CD4-positive, alpha-beta T cell (primary cell): ENCODE results near the gene NR2C2. TPM values are rescaled to one million over a fixed set of nuclear protein-coding genes. Genes with fewer than 3 reads are reported as not detected.

Source experiments
- ATAC-seq: fragments of 200-7000 bp; cut with Tn5 transposase; one replicate; pipeline ENCODE4 v1.10.0; 2022; ENCODE audit warnings: mild to moderate bottlenecking; ENCODE audit not compliant: poor library complexity
- CTCF ChIA-PET: fragments of 350-600 bp; sonication (Branson Sonifier 250); formaldehyde crosslinking; loops from one replicate; lab custom pipeline; 2021; ENCODE audit warnings: antibody characterized with exemption, inconsistent platforms; lab: Charles Lee
- POLR2A ChIA-PET: fragments of 350-600 bp; sonication (Branson Sonifier 250); formaldehyde crosslinking; loops from one replicate; lab custom pipeline; 2021; ENCODE audit warnings: antibody characterized with exemption, inconsistent platforms; lab: Charles Lee
- DNase-seq, 14 experiments: peaks; one replicate each; pipeline ENCODE4 v3.0.0-alpha.2; 2013 to 2020; ENCODE audit warnings: mixed read lengths in 2 of 14
- H3K27ac ChIP-seq, 2 donors: one replicate each; pipeline versions ENCODE4 v1.5.1 to v1.7.0; 2013; ENCODE audit warnings: low read length in 2 of 2, low read depth in 1 of 2, mild to moderate bottlenecking in 1 of 2
- H3K27me3 ChIP-seq, 2 experiments: 1 replicate in 1 of 2; 2 replicates in 1 of 2; pipeline versions ENCODE4 v1.6.1 to v1.7.0; 2013; ENCODE audit warnings: low read length in 2 of 2, control low read depth in 1 of 2, mild to moderate bottlenecking in 1 of 2, moderate library complexity in 1 of 2; ENCODE audit not compliant: insufficient read depth in 2 of 2, control insufficient read depth in 1 of 2
- H3K36me3 ChIP-seq: one replicate; pipeline ENCODE4 v1.6.1; 2013; ENCODE audit warnings: low read length, control low read depth; ENCODE audit not compliant: insufficient read depth
- H3K4me1 ChIP-seq: one replicate; pipeline ENCODE4 v1.6.1; 2013; ENCODE audit warnings: low read length, control low read depth; ENCODE audit not compliant: insufficient read depth
- H3K4me3 ChIP-seq: one replicate; pipeline ENCODE4 v1.5.1; 2013; ENCODE audit warnings: mild to moderate bottlenecking, low read length, moderate library complexity
- H3K9me3 ChIP-seq, 2 experiments: 1 replicate in 1 of 2; 2 replicates in 1 of 2; pipeline versions ENCODE4 v1.6.1 to v1.7.0; 2013; ENCODE audit warnings: low read length in 2 of 2, mild to moderate bottlenecking in 2 of 2, control low read depth in 1 of 2, moderate library complexity in 1 of 2; ENCODE audit not compliant: control insufficient read depth in 1 of 2, insufficient read depth in 1 of 2
- H3K27ac Mint-ChIP-seq: one replicate; pipeline ENCODE4 v1.8.0; 2020; ENCODE audit warnings: mixed read lengths
- H3K27me3 Mint-ChIP-seq: one replicate; pipeline ENCODE4 v1.8.0; 2021; ENCODE audit warnings: mixed read lengths
- H3K36me3 Mint-ChIP-seq: one replicate; pipeline ENCODE4 v1.8.0; 2021; ENCODE audit warnings: low read depth, mixed read lengths
- H3K4me1 Mint-ChIP-seq: one replicate; pipeline ENCODE4 v1.8.0; 2021; ENCODE audit warnings: low read depth, mixed read lengths
- H3K4me3 Mint-ChIP-seq: one replicate; pipeline ENCODE4 v1.8.0; 2020; ENCODE audit warnings: mild to moderate bottlenecking, mixed read lengths
- H3K9me3 Mint-ChIP-seq: one replicate; pipeline ENCODE4 v1.8.0; 2020; ENCODE audit warnings: mixed read lengths
- intact Hi-C, 2 experiments: fragments of 100-400 bp; cut with DNase I in 1 of 2; cut with micrococcal nuclease in 1 of 2; formaldehyde crosslinking; loops; one replicate each; pipeline versions ENCODE4 v1.15.1 to v1.9.0; 2023 to 2025; cut with DNase I, micrococcal nuclease
- total RNA-seq, 174 experiments: library from RNA in 2 of 174; stranded (reverse) in 2 of 174; gene quantifications; one replicate each; pipeline ENCODE4 v1.2.3 and lab custom pipeline; 2021 to 2026
- TF ChIP-seq, protein P1 (sequence below): fragments of 200-600 bp; IDR thresholded peaks from one replicate; pipeline ENCODE4 v1.8.0; 2022; ENCODE audit warnings: antibody characterized with exemption, mild to moderate bottlenecking

The NR2C2 gene
- total RNA-seq, 2 experiments from 2014 or later, result 37.0 to 42.1 TPM

DNA sequence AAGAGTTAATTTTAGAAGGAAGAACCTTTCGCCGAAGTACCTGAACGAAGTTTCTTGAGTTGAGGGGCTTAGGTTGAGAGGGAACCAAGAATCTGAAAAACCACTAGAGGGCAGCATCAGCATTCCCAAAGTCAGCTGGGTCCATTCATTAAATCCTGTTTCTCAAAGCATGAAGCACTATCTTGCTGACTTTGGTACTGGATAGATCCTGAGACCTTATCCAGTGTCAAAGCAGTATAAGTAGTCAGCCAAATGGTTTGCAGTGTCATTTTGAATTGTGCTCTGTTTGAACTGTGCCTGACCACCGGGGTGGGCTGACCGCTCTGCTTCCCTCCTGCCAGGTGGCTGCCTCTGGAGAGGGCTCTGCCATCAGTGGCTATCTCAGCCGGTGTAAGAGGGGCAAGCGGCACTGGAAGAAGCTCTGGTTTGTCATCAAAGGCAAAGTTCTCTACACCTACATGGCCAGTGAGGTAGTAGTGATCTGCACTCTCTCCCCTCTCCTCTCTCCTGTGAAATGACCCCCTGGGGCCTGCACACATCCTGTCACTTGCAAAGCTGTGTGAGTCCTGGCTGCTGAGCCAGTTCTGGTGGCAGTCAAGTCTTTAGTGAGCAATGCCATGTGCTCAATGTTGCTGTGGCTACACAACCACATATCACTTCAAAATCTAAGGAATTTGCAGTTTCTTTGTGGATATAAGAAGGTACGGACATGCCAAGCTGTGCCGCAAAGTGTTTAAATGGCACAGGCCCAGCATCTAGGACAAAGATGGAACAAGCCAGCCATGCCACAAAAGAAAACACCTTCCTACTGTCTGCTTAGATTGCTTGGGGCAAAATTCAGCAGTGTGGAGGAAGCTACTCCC lies 21.4 kb upstream of the NR2C2 start:
- H3K4me1 ChIP-seq, result peaks cover 4% of the 10 kb centered on the region
- DNase-seq (peak in 5 of 14 experiments; percentile 15 to 67 (median 46)), ATAC-seq (no peak)
- H3K27ac ChIP-seq, result no peak overlapping the region
- POLR2A ChIA-PET, result interaction anchor here (0.7 kb wide), 1 partner anchor 275 kb away, joined by 5 read pairs; the partner anchor contains the start of gene CCDC174
- CTCF ChIA-PET, result interaction anchor here (0.6 to 1.5 kb wide), 4 partner anchors 24 to 504 kb away, joined by 3 to 6 read pairs (median 4); no protein-coding TSS in a partner anchor
- TF ChIP-seq, protein P1, sequence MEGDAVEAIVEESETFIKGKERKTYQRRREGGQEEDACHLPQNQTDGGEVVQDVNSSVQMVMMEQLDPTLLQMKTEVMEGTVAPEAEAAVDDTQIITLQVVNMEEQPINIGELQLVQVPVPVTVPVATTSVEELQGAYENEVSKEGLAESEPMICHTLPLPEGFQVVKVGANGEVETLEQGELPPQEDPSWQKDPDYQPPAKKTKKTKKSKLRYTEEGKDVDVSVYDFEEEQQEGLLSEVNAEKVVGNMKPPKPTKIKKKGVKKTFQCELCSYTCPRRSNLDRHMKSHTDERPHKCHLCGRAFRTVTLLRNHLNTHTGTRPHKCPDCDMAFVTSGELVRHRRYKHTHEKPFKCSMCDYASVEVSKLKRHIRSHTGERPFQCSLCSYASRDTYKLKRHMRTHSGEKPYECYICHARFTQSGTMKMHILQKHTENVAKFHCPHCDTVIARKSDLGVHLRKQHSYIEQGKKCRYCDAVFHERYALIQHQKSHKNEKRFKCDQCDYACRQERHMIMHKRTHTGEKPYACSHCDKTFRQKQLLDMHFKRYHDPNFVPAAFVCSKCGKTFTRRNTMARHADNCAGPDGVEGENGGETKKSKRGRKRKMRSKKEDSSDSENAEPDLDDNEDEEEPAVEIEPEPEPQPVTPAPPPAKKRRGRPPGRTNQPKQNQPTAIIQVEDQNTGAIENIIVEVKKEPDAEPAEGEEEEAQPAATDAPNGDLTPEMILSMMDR, result peak; percentile 75
- H3K36me3 ChIP-seq, result no peaks in the 10 kb centered on the region
- H3K4me1 Mint-ChIP-seq, result no peaks in the 10 kb centered on the region
- H3K36me3 Mint-ChIP-seq, result no peaks in the 10 kb centered on the region
- no peaks in the 10 kb centered on the region for H3K27me3 ChIP-seq
- H3K4me3 ChIP-seq, result no peak overlapping the region
- intact Hi-C loops, result loop anchor here in 1 of 2 experiments (5.0 kb wide), 1 partner anchor 96 kb away; no protein-coding TSS in a partner anchor
- H3K4me3 Mint-ChIP-seq, result no peak overlapping the region
- H3K9me3 Mint-ChIP-seq, result no peaks in the 10 kb centered on the region
- no peak overlapping the region for H3K27ac Mint-ChIP-seq
- no peaks in the 10 kb centered on the region for H3K27me3 Mint-ChIP-seq
- no peaks in the 10 kb centered on the region for H3K9me3 ChIP-seq

DNA sequence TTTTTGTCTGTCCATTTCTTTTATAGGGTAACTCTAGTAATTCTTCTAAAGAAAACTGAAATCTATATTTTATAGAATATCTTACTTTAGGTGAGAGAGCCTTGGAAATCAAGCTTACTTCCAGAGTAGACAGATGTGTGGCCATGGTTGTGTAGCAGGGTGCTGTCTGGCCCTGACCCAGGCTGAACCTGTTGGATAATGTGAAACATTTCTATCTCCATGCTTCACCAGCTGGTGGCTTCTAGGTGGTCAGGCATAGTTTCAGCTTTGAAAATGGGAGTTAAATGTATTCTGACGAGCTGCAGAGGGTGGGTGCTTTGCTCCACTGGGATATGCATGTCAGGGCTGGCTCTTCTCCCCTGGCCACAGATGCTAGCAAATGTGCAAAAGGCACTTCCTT lies 20.8 kb upstream of the NR2C2 start:
- Histone ChIP-seq H3K27ac (no peak overlapping the region), H3K27me3 (no peaks in the 10 kb centered on the region), H3K9me3 (no peaks in the 10 kb centered on the region), H3K4me1 (no peaks in the 10 kb centered on the region), H3K36me3 (no peaks in the 10 kb centered on the region), H3K4me3 (no peak overlapping the region)
- no peak for DNase-seq
- CTCF ChIA-PET, result interaction anchor here (1.3 to 1.5 kb wide), 3 partner anchors 23 to 253 kb away, joined by 3 to 6 read pairs (median 4); no protein-coding TSS in a partner anchor
- TF ChIP-seq, protein P1, result no peak
- Mint-ChIP-seq H3K4me3 (no peak overlapping the region), H3K4me1 (no peaks in the 10 kb centered on the region), H3K27me3 (no peaks in the 10 kb centered on the region), H3K9me3 (no peaks in the 10 kb centered on the region), H3K36me3 (no peaks in the 10 kb centered on the region), H3K27ac (no peak overlapping the region)
- intact Hi-C loops, result loop anchor here in 1 of 2 experiments (5.0 kb wide), 1 partner anchor 96 kb away; no protein-coding TSS in a partner anchor
- POLR2A ChIA-PET, result interaction anchor here (0.8 to 1.1 kb wide), 2 partner anchors 22 to 275 kb away, joined by 3 read pairs; partner anchors contain the start of gene CCDC174
- ATAC-seq, result no peak

DNA sequence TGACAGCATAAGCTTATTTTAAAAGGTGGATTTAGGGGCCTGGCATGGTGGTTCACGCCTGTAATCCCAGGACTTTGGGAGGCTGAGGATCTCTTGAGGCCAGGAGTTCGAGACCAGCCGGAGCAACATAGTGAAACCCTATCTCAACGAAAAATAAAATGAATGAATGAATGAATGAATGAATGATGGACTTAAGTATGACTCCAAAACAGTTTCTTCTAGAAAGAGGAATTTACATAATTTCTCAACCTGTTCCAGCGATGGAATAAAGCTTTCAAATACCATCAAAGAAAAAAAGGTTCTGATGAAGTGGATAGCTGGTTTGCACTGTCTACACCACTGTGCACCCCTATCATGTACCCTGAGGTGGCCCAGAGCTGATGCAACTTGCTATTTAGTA lies 20.1 kb upstream of the NR2C2 start:
- CTCF ChIA-PET, result interaction anchor here (1.5 kb wide), 1 partner anchor 253 kb away, joined by 4 read pairs; no protein-coding TSS in a partner anchor
- TF ChIP-seq, protein P1, result no peak
- intact Hi-C loops, result loop anchor here in 1 of 2 experiments (5.0 kb wide), 1 partner anchor 95 kb away; no protein-coding TSS in a partner anchor
- Mint-ChIP-seq H3K27me3 (no peaks in the 10 kb centered on the region), H3K4me3 (no peak overlapping the region), H3K36me3 (no peaks in the 10 kb centered on the region), H3K9me3 (no peaks in the 10 kb centered on the region), H3K4me1 (no peaks in the 10 kb centered on the region), H3K27ac (no peak overlapping the region)
- Histone ChIP-seq H3K4me3 (no peak overlapping the region), H3K9me3 (no peaks in the 10 kb centered on the region), H3K36me3 (no peaks in the 10 kb centered on the region), H3K27ac (no peak overlapping the region), H3K4me1 (no peaks in the 10 kb centered on the region), H3K27me3 (no peaks in the 10 kb centered on the region)
- DNase-seq, result no peak
- POLR2A ChIA-PET, result interaction anchor here (0.8 to 1.1 kb wide), 2 partner anchors 21 to 276 kb away, joined by 3 read pairs; partner anchors contain the start of gene CCDC174
- ATAC-seq, result no peak
